ENCODE results near the gene GATB. TPM values are rescaled to one million over a fixed set of nuclear protein-coding genes. Genes with fewer than 3 reads are reported as not detected.

GATB gene
- total and polyA plus RNA-seq, 2 donors (not counting 1 experiment from before 2014, with no cell fraction given): 18.7 to 20.8 TPM

GRCh38 chr4:151712777-151713176, 48.0 kb downstream of the GATB start:
- no peak overlapping the region for H3K4me3 ChIP-seq (replicated peaks in 1 of 4; ENCODE audit: control extremely low read depth in 1 of 4, insufficient read depth in 1 of 4, low read depth in 3 of 4, low read length in 4 of 4)
- H4K20me1 ChIP-seq (ENCODE audit: control insufficient read depth, extremely low read depth, insufficient read depth, low read length): no peaks in the 10 kb centered on the region
- no peak overlapping the region for H3K4me2 ChIP-seq (ENCODE audit: extremely low read depth, insufficient read depth, low read length)
- H2AFZ ChIP-seq (ENCODE audit: low read length): no peak overlapping the region
- no peak overlapping the region for H3K27ac ChIP-seq (ENCODE audit: insufficient read depth, low read length)
- H3K9me3 ChIP-seq (ENCODE audit: control insufficient read depth, insufficient read depth, low read depth, low read length): no peaks in the 10 kb centered on the region
- H3K79me2 ChIP-seq (ENCODE audit: control insufficient read depth, insufficient read depth, low read length): no peaks in the 10 kb centered on the region
- TF ChIP-seq CTCF (conservative IDR thresholded peaks at IDR 0.05 in 1 of 2, IDR thresholded peaks at IDR 0.05 in 1 of 2; ENCODE audit: low read depth in 1 of 2, low read length in 2 of 2): no peak
- no peak for TF ChIP-seq EZH2 (IDR thresholded peaks at IDR 0.05; ENCODE audit: low read length, missing control alignments)
- no peaks in the 10 kb centered on the region for H3K27me3 ChIP-seq (ENCODE audit: control insufficient read depth, insufficient read depth, low read length)
- DNase-seq (ENCODE audit: low read depth in 2 of 2): no peak
- H3K4me1 ChIP-seq (ENCODE audit: control insufficient read depth, extremely low read depth, insufficient read depth, low read length): no peaks in the 10 kb centered on the region
- no peaks in the 10 kb centered on the region for H3K36me3 ChIP-seq (ENCODE audit: control insufficient read depth, insufficient read depth, low read length)
- no peak overlapping the region for H3K9ac ChIP-seq (ENCODE audit: insufficient read depth, low read length)

- Histone ChIP-seq H3K9me3 (ENCODE audit: control insufficient read depth, insufficient read depth, low read depth, low read length) (no peaks in the 10 kb centered on the region), H3K79me2 (ENCODE audit: control insufficient read depth, insufficient read depth, low read length) (no peaks in the 10 kb centered on the region), H2AFZ (ENCODE audit: low read length) (no peak overlapping the region), H4K20me1 (ENCODE audit: control insufficient read depth, extremely low read depth, insufficient read depth, low read length) (no peaks in the 10 kb centered on the region), H3K4me3 (replicated peaks in 1 of 4; ENCODE audit: control extremely low read depth in 1 of 4, insufficient read depth in 1 of 4, low read depth in 3 of 4, low read length in 4 of 4) (no peak overlapping the region), H3K4me2 (ENCODE audit: extremely low read depth, insufficient read depth, low read length) (no peak overlapping the region), H3K27ac (ENCODE audit: insufficient read depth, low read length) (no peak overlapping the region), H3K36me3 (ENCODE audit: control insufficient read depth, insufficient read depth, low read length) (peaks cover 1% of the 10 kb centered on the region), H3K9ac (ENCODE audit: insufficient read depth, low read length) (no peak overlapping the region), H3K4me1 (ENCODE audit: control insufficient read depth, extremely low read depth, insufficient read depth, low read length) (no peaks in the 10 kb centered on the region), H3K27me3 (ENCODE audit: control insufficient read depth, insufficient read depth, low read length) (no peaks in the 10 kb centered on the region)
- DNase-seq (ENCODE audit: low read depth in 2 of 2): no peak
- TF ChIP-seq EZH2 (IDR thresholded peaks at IDR 0.05; ENCODE audit: low read length, missing control alignments): no peak
- TF ChIP-seq CTCF (conservative IDR thresholded peaks at IDR 0.05 in 1 of 2, IDR thresholded peaks at IDR 0.05 in 1 of 2; ENCODE audit: low read depth in 1 of 2, low read length in 2 of 2): no peak
These were observed 49.2 kb downstream of the GATB start for GRCh38 chr4:151711646-151712045.

GRCh38 chr4:151709587-151709986, 51.2 kb downstream of the GATB start:
- no peak overlapping the region for H3K4me2 ChIP-seq (ENCODE audit: extremely low read depth, insufficient read depth, low read length)
- H3K27me3 ChIP-seq (ENCODE audit: control insufficient read depth, insufficient read depth, low read length): no peaks in the 10 kb centered on the region
- H3K9ac ChIP-seq (ENCODE audit: insufficient read depth, low read length): no peak overlapping the region
- H3K4me3 ChIP-seq (replicated peaks in 1 of 4; ENCODE audit: control extremely low read depth in 1 of 4, insufficient read depth in 1 of 4, low read depth in 3 of 4, low read length in 4 of 4): no peak overlapping the region
- TF ChIP-seq CTCF (conservative IDR thresholded peaks at IDR 0.05 in 1 of 2, IDR thresholded peaks at IDR 0.05 in 1 of 2; ENCODE audit: low read depth in 1 of 2, low read length in 2 of 2): no peak
- TF ChIP-seq EZH2 (IDR thresholded peaks at IDR 0.05; ENCODE audit: low read length, missing control alignments): no peak
- H4K20me1 ChIP-seq (ENCODE audit: control insufficient read depth, extremely low read depth, insufficient read depth, low read length): no peaks in the 10 kb centered on the region
- no peaks in the 10 kb centered on the region for H3K4me1 ChIP-seq (ENCODE audit: control insufficient read depth, extremely low read depth, insufficient read depth, low read length)
- no peaks in the 10 kb centered on the region for H3K9me3 ChIP-seq (ENCODE audit: control insufficient read depth, insufficient read depth, low read depth, low read length)
- peaks cover 1% of the 10 kb centered on the region for H3K36me3 ChIP-seq (ENCODE audit: control insufficient read depth, insufficient read depth, low read length)
- no peaks in the 10 kb centered on the region for H3K79me2 ChIP-seq (ENCODE audit: control insufficient read depth, insufficient read depth, low read length)
- H2AFZ ChIP-seq (ENCODE audit: low read length): no peak overlapping the region
- DNase-seq (ENCODE audit: low read depth in 2 of 2): no peak
- no peak overlapping the region for H3K27ac ChIP-seq (ENCODE audit: insufficient read depth, low read length)

Data from fibroblast of lung (primary cell).